Measurements from ENCODE around the gene MYO1C.

- TF ChIP-seq, protein P1, sequence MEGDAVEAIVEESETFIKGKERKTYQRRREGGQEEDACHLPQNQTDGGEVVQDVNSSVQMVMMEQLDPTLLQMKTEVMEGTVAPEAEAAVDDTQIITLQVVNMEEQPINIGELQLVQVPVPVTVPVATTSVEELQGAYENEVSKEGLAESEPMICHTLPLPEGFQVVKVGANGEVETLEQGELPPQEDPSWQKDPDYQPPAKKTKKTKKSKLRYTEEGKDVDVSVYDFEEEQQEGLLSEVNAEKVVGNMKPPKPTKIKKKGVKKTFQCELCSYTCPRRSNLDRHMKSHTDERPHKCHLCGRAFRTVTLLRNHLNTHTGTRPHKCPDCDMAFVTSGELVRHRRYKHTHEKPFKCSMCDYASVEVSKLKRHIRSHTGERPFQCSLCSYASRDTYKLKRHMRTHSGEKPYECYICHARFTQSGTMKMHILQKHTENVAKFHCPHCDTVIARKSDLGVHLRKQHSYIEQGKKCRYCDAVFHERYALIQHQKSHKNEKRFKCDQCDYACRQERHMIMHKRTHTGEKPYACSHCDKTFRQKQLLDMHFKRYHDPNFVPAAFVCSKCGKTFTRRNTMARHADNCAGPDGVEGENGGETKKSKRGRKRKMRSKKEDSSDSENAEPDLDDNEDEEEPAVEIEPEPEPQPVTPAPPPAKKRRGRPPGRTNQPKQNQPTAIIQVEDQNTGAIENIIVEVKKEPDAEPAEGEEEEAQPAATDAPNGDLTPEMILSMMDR (conservative IDR thresholded peaks at IDR 0.05 in 1 of 2, IDR thresholded peaks at IDR 0.05 in 1 of 2; ENCODE audit: low read depth in 1 of 2, low read length in 2 of 2) = no peak
- TF ChIP-seq EZH2 (IDR thresholded peaks at IDR 0.05; ENCODE audit: low read length, missing control alignments) = no peak
Observed at GRCh38 chr17:1446201-1446600, 46.3 kb downstream of the MYO1C start.
